Neural crest cell (in vitro differentiated cells): ENCODE data around the gene SLC38A4. TPM values are rescaled to one million over a fixed set of nuclear protein-coding genes. Genes with fewer than 3 reads are reported as not detected.

Experiments
- DNase-seq: peaks from one replicate; pipeline ENCODE4 v3.0.0; 2021; ENCODE audit warnings: low read depth, mixed read lengths, low spot score
- H3K27ac Mint-ChIP-seq: one replicate; pipeline ENCODE4 v1.8.0; 2021; ENCODE audit warnings: mild to moderate bottlenecking, mixed read lengths; ENCODE audit not compliant: unreplicated experiment
- H3K27me3 Mint-ChIP-seq: 2 replicates; pipeline ENCODE4 v1.8.0; 2021; ENCODE audit warnings: low read depth, mild to moderate bottlenecking, mixed read lengths
- H3K36me3 Mint-ChIP-seq: 2 replicates; pipeline ENCODE4 v1.8.0; 2021; ENCODE audit warnings: low read depth, mild to moderate bottlenecking, mixed read lengths
- H3K4me1 Mint-ChIP-seq: 2 replicates; pipeline ENCODE4 v1.8.0; 2021; ENCODE audit warnings: mixed read lengths
- H3K4me3 Mint-ChIP-seq: one replicate; pipeline ENCODE4 v1.8.0; 2021; ENCODE audit warnings: mild to moderate bottlenecking, mixed read lengths
- H3K9me3 Mint-ChIP-seq: 2 replicates; pipeline ENCODE4 v1.8.0; 2021; ENCODE audit warnings: mixed read lengths
- total RNA-seq: library from RNA; stranded (reverse); gene quantifications from 2 replicates; pipeline ENCODE4 v1.2.1, GENCODE V29; 2021
- TF ChIP-seq, protein P1 (sequence below): fragments of 200-600 bp; sonication (generic); conservative IDR thresholded peaks from 2 replicates; pipeline ENCODE4 v1.5.0; 2021; ENCODE audit warnings: antibody characterized with exemption, mild to moderate bottlenecking

SLC38A4 gene
- total RNA-seq, 1 donor from 2014 or later, result not detected

DNA sequence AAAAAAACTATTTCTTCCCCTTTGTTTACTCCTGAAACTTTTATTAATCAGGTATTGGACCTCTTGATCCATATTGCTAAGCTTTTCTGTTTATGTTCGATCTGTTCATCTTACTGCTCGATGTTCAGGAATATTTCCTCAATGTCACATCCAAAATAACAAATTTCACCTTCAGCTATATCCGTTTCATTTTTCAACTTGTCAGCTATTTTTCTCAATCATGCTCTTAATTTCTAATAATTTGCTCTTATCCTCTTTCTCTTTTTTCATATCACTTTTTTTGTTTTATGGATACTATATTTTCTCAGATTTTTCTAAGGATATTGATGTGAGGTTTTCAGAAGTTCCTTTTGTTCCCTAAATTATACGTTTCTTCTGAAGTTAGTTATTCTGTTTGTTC, 29.8 kb downstream of the SLC38A4 start:
- H3K4me1 Mint-ChIP-seq, result no peaks in the 10 kb centered on the region
- DNase-seq, result no peak
- peaks cover 9% of the 10 kb centered on the region for H3K9me3 Mint-ChIP-seq
- no peak overlapping the region for H3K4me3 Mint-ChIP-seq
- H3K27ac Mint-ChIP-seq, result no peak overlapping the region
- H3K27me3 Mint-ChIP-seq, result no peaks in the 10 kb centered on the region
- TF ChIP-seq, protein P1, sequence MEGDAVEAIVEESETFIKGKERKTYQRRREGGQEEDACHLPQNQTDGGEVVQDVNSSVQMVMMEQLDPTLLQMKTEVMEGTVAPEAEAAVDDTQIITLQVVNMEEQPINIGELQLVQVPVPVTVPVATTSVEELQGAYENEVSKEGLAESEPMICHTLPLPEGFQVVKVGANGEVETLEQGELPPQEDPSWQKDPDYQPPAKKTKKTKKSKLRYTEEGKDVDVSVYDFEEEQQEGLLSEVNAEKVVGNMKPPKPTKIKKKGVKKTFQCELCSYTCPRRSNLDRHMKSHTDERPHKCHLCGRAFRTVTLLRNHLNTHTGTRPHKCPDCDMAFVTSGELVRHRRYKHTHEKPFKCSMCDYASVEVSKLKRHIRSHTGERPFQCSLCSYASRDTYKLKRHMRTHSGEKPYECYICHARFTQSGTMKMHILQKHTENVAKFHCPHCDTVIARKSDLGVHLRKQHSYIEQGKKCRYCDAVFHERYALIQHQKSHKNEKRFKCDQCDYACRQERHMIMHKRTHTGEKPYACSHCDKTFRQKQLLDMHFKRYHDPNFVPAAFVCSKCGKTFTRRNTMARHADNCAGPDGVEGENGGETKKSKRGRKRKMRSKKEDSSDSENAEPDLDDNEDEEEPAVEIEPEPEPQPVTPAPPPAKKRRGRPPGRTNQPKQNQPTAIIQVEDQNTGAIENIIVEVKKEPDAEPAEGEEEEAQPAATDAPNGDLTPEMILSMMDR, result no peak
- no peaks in the 10 kb centered on the region for H3K36me3 Mint-ChIP-seq

DNA sequence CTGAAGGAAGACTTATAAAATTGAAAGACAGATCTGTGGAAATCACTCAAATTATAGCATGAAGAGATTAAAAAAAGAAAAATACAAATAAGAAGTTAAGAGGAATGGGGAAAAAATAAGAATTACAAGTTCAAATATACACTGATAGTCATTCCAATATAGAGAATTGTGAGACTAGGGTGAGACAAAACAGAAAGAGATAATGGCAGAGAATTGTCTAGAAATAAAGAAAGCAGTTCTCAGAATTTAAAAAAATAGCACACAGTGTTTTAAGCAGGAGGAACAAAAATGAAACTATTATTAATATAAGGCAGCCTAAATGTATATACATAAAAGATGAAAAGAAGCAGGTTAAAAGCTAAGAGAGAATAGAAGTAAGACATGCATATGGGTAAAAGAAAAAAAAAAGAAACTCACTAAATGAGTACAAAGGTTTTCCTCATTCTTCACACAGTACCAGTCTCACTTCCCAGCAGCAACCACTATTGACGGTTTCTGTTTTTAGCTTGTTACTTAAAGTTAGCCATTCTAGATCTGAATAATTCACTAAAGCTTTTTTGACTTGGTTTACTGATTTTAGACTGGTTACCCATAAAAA, 31.1 kb downstream of the SLC38A4 start:
- no peaks in the 10 kb centered on the region for H3K4me1 Mint-ChIP-seq
- DNase-seq, result no peak

DNA sequence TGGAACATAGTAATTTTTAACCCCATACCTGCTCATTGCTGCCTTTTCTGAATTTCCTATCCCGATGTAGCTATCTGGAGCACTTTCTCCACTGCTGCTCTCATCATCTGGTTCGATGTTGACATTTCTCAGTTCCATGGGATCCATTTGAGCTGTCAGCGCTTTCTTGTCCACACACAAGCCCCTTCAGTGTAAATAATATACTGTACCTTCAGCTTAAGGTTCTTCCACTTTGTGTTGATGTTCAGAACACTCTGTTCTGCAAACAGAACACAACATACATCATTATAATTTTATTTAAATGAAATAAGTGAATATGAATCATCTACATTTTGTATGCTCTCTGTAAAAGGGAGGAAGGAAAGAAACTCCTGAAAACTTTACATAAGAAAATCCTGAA, 32.9 kb downstream of the SLC38A4 start:
- TF ChIP-seq, protein P1, result no peak
- no peaks in the 10 kb centered on the region for H3K36me3 Mint-ChIP-seq
- no peaks in the 10 kb centered on the region for H3K27me3 Mint-ChIP-seq
- H3K27ac Mint-ChIP-seq, result no peak overlapping the region
- H3K4me3 Mint-ChIP-seq, result no peak overlapping the region
- H3K4me1 Mint-ChIP-seq, result no peaks in the 10 kb centered on the region
- peaks cover 5% of the 10 kb centered on the region for H3K9me3 Mint-ChIP-seq
- DNase-seq, result no peak

More for the DNA sequence above, 31.1 kb downstream of the SLC38A4 start:
- Mint-ChIP-seq H3K9me3 (peaks cover 9% of the 10 kb centered on the region), H3K27me3 (no peaks in the 10 kb centered on the region), H3K27ac (no peak overlapping the region), H3K36me3 (no peaks in the 10 kb centered on the region), H3K4me3 (no peak overlapping the region)
- TF ChIP-seq, protein P1, result no peak

DNA sequence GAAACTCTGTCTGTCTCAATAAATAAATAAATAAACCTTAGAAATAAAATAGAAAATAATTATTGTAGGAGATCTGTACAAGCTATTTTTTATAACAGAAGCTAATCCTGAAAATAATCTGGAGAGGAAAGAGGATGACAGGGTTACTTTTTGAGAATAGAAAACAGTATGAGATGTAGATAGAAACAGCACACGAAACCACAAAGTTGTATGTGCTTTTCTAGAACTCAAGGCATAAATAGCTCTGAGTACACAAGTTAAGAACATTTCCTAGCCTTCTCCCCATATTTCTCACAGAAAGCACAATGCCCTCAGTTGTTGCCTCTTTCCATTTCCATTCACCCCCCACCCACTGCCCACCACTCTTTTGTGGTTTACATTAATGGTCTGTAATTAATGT, 35.7 kb downstream of the SLC38A4 start:
- H3K9me3 Mint-ChIP-seq, result no peaks in the 10 kb centered on the region
- TF ChIP-seq, protein P1, result no peak
- H3K36me3 Mint-ChIP-seq, result no peaks in the 10 kb centered on the region
- H3K4me3 Mint-ChIP-seq, result no peak overlapping the region
- no peak for DNase-seq
- H3K27ac Mint-ChIP-seq, result no peak overlapping the region
- no peaks in the 10 kb centered on the region for H3K27me3 Mint-ChIP-seq
- no peaks in the 10 kb centered on the region for H3K4me1 Mint-ChIP-seq

DNA sequence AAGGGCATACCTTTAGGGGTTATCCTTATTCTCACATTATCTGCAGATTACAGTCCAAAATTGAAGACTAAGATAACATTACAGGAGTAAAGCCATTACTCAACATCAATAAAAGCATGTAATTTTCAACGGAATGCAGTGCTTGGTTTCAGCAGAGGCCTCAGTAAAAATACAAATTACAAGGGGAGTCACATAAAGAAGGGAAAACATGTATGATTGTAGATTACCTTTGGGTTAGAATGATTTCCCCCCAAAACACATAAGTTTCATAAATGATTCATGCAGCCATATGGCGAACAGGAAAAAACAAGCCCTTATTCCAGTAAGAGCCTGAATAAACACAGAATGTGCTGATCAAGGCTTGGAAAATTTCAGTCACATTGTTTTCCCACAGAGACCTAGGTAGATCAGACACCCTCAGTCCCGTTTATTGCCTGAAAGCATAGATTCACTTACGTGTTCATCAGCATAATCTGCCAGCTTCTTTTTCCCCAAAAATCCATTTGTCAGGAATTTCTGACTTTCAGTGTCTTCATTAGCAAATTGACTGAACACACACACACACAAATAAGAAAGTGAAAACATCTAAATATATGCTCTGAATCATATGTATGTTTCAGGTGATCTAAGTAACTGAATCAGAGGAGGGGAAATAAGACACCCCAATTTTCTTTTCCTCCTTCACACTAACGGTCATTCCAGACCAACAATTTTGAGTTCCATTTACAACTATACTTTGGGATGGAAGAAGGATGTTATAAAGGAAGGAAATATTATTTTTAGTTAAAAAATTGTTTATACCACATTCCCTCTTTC, 37.5 kb downstream of the SLC38A4 start:
- no peaks in the 10 kb centered on the region for H3K4me1 Mint-ChIP-seq
- no peak for DNase-seq
- no peaks in the 10 kb centered on the region for H3K9me3 Mint-ChIP-seq
- no peaks in the 10 kb centered on the region for H3K27me3 Mint-ChIP-seq
- TF ChIP-seq, protein P1, result no peak
- no peaks in the 10 kb centered on the region for H3K36me3 Mint-ChIP-seq
- H3K27ac Mint-ChIP-seq, result no peak overlapping the region
- no peak overlapping the region for H3K4me3 Mint-ChIP-seq
